Neural cell (in vitro differentiated cells): Measurements from ENCODE around the gene ZNF324B. TPM values are rescaled to one million over a fixed set of nuclear protein-coding genes. Genes with fewer than 3 reads are reported as not detected.

ENCODE experiments used
- H2AFZ ChIP-seq: fragments of 200-600, 300-800 bp; sonication (generic), shearing (Covaris generic); 2 replicates; pipeline ENCODE4 v1.6.0; 2014; ENCODE audit warnings: low read depth, mild to moderate bottlenecking, antibody characterized with exemption, low read length, moderate library complexity
- H3F3A ChIP-seq: fragments of 200-600 bp; shearing (Covaris generic); 2 replicates; pipeline ENCODE4 v1.6.1; 2016; ENCODE audit warnings: mild to moderate bottlenecking, moderate library complexity, mixed read lengths, antibody characterized with exemption, low read length; ENCODE audit not compliant: insufficient read depth, poor library complexity, severe bottlenecking
- H3K27ac ChIP-seq: fragments of 200-600, 300-800 bp; sonication (generic), shearing (Covaris generic); 2 replicates; pipeline ENCODE4 v1.5.1; 2014; ENCODE audit warnings: mild to moderate bottlenecking, low read length, moderate library complexity
- H3K27me3 ChIP-seq: fragments of 300-800, 200-600 bp; sonication (generic), shearing (Covaris generic); 2 replicates; pipeline ENCODE4 v1.6.0; 2014; ENCODE audit warnings: mild to moderate bottlenecking, low read depth, low read length, moderate library complexity; ENCODE audit not compliant: insufficient read depth
- H3K36me3 ChIP-seq: fragments of 300-800, 200-600 bp; sonication (generic), shearing (Covaris generic); 2 replicates; pipeline ENCODE4 v1.5.1; 2014; ENCODE audit warnings: mild to moderate bottlenecking, antibody characterized with exemption, low read length, moderate library complexity; ENCODE audit not compliant: insufficient read depth
- H3K4me2 ChIP-seq: fragments of 300-800, 200-600 bp; sonication (generic), shearing (Covaris generic); 2 replicates; pipeline ENCODE4 v1.6.0; 2014; ENCODE audit warnings: mild to moderate bottlenecking, low read length
- H3K4me3 ChIP-seq: fragments of 300-800, 200-600 bp; sonication (generic), shearing (Covaris generic); 2 replicates; pipeline ENCODE4 v1.5.1; 2014; ENCODE audit warnings: mild to moderate bottlenecking, low read length, moderate library complexity
- H3K79me2 ChIP-seq: fragments of 200-600 bp; shearing (Covaris generic); replicated peaks from 2 replicates; pipeline ENCODE4 v1.6.0; 2014; ENCODE audit warnings: mild to moderate bottlenecking, low read length, moderate library complexity; ENCODE audit not compliant: insufficient read depth
- H3K9ac ChIP-seq: fragments of 300-800, 200-600 bp; sonication (generic), shearing (Covaris generic); 2 replicates; pipeline ENCODE4 v1.6.1; 2016; ENCODE audit warnings: mild to moderate bottlenecking, low read length, mixed read lengths
- H3K9me2 ChIP-seq: fragments of 200-600 bp; shearing (Covaris generic); 2 replicates; pipeline ENCODE4 v1.6.1; 2016; ENCODE audit warnings: mild to moderate bottlenecking, low read length, mixed read lengths; ENCODE audit not compliant: insufficient read depth
- H3K9me3 ChIP-seq: fragments of 200-600, 300-800 bp; sonication (generic), shearing (Covaris generic); 2 replicates; pipeline ENCODE4 v1.6.1; 2016; ENCODE audit warnings: mild to moderate bottlenecking, mixed run types, low read length, moderate library complexity, mixed read lengths
- H4K20me1 ChIP-seq: fragments of 200-600 bp; shearing (Covaris generic); 2 replicates; pipeline ENCODE4 v1.6.1; 2016; ENCODE audit warnings: mild to moderate bottlenecking, mixed run types; ENCODE audit not compliant: insufficient read depth
- EP300 ChIP-seq: fragments of 450-650 bp; conservative IDR thresholded peaks from 2 replicates; pipeline ENCODE4 v1.6.1; 2014; ENCODE audit warnings: antibody characterized with exemption, mild to moderate bottlenecking, moderate library complexity; ENCODE audit not compliant: poor library complexity, severe bottlenecking
- EZH2 ChIP-seq: fragments of 200-600, 300-800 bp; shearing (Covaris generic), sonication (generic); IDR thresholded peaks from 2 replicates; pipeline ENCODE4 v1.6.1; 2014; ENCODE audit warnings: antibody characterized with exemption, low read length, borderline replicate concordance, mild to moderate bottlenecking; ENCODE audit not compliant: insufficient read depth, poor library complexity, severe bottlenecking
- MXI1 ChIP-seq: fragments of 450-650 bp; conservative IDR thresholded peaks from 2 replicates; pipeline ENCODE4 v1.6.1; 2014; ENCODE audit warnings: antibody characterized with exemption, mild to moderate bottlenecking; ENCODE audit not compliant: poor library complexity, severe bottlenecking
- POLR2AphosphoS5 ChIP-seq: IDR thresholded peaks from 2 replicates; pipeline ENCODE4 v1.6.1; 2012
- RAD21 ChIP-seq: fragments of 450-650 bp; conservative IDR thresholded peaks from 2 replicates; pipeline ENCODE4 v1.6.1; 2014; ENCODE audit warnings: antibody characterized with exemption, mild to moderate bottlenecking, moderate library complexity
- SMC3 ChIP-seq: fragments of 450-650 bp; conservative IDR thresholded peaks from 2 replicates; pipeline ENCODE4 v1.6.1; 2014; ENCODE audit warnings: antibody characterized with exemption, mild to moderate bottlenecking, moderate library complexity; ENCODE audit not compliant: poor library complexity
- TAF1 ChIP-seq: IDR thresholded peaks from 2 replicates; pipeline ENCODE4 v1.6.1; 2012; ENCODE audit warnings: low read depth
- polyA plus RNA-seq: library from polyadenylated mRNA; depleted of rRNA; stranded (reverse); fragments of >200 nt; gene quantifications from 2 replicates; pipeline ENCODE4 v1.2.3, GENCODE V29; 2014
- TF ChIP-seq, protein P1 (sequence below): IDR thresholded peaks from 2 replicates; pipeline ENCODE4 v1.6.1; 2012; ENCODE audit warnings: borderline replicate concordance
- TF ChIP-seq, protein P2 (sequence below): fragments of 450-650 bp; IDR thresholded peaks from 2 replicates; pipeline ENCODE4 v1.5.1; 2014; ENCODE audit warnings: antibody characterized with exemption, mild to moderate bottlenecking, moderate library complexity; ENCODE audit not compliant: poor library complexity, severe bottlenecking

The ZNF324B gene
- polyA plus RNA-seq, 1 donor from 2014 or later: 10.4 TPM

DNA sequence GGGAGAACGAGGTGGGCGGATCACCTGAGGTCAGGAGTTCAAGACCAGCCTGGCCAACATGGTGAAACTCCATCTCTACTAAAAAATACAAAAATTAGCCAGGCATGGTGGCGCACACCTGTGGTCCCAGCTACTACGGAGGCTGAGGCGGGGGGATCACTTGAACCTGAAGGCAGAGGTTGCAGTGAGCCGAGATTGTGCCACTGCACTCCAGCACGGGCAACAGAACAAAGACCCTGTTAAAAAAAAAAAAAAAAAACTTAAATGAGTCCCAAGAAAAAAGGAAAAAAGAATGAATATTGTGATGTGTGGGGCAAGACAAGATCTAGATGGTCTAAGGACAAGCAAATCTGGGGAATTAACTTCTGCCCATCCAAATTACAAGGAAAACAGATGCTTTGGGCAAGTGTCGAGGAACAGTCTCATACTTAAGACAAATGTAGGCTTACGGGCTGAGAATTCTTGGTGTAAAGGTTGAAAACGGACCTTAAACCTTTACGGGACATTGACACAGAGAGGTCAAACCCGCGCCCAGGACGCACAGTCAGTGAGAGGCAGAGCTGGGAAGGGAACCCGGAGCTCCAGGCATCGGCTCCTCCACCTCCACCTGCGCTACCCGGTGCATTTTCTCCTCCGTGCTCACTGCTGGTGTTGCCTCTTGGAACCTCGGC is 14.8 kb downstream of the ZNF324B start:
- H4K20me1 ChIP-seq: no peaks in the 10 kb centered on the region
- H3K27me3 ChIP-seq: no peaks in the 10 kb centered on the region
- H3K79me2 ChIP-seq: peaks cover 10% of the 10 kb centered on the region
- H3K9me2 ChIP-seq: no peaks in the 10 kb centered on the region
- H3K9ac ChIP-seq: peak overlapping the region; percentile 76
- TF ChIP-seq EZH2 (no peak), RAD21 (no peak), TAF1 (no peak), POLR2AphosphoS5 (no peak), EP300 (no peak), MXI1 (no peak), SMC3 (no peak)
- TF ChIP-seq, protein P1, sequence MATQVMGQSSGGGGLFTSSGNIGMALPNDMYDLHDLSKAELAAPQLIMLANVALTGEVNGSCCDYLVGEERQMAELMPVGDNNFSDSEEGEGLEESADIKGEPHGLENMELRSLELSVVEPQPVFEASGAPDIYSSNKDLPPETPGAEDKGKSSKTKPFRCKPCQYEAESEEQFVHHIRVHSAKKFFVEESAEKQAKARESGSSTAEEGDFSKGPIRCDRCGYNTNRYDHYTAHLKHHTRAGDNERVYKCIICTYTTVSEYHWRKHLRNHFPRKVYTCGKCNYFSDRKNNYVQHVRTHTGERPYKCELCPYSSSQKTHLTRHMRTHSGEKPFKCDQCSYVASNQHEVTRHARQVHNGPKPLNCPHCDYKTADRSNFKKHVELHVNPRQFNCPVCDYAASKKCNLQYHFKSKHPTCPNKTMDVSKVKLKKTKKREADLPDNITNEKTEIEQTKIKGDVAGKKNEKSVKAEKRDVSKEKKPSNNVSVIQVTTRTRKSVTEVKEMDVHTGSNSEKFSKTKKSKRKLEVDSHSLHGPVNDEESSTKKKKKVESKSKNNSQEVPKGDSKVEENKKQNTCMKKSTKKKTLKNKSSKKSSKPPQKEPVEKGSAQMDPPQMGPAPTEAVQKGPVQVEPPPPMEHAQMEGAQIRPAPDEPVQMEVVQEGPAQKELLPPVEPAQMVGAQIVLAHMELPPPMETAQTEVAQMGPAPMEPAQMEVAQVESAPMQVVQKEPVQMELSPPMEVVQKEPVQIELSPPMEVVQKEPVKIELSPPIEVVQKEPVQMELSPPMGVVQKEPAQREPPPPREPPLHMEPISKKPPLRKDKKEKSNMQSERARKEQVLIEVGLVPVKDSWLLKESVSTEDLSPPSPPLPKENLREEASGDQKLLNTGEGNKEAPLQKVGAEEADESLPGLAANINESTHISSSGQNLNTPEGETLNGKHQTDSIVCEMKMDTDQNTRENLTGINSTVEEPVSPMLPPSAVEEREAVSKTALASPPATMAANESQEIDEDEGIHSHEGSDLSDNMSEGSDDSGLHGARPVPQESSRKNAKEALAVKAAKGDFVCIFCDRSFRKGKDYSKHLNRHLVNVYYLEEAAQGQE: no peak
- TF ChIP-seq, protein P2, sequence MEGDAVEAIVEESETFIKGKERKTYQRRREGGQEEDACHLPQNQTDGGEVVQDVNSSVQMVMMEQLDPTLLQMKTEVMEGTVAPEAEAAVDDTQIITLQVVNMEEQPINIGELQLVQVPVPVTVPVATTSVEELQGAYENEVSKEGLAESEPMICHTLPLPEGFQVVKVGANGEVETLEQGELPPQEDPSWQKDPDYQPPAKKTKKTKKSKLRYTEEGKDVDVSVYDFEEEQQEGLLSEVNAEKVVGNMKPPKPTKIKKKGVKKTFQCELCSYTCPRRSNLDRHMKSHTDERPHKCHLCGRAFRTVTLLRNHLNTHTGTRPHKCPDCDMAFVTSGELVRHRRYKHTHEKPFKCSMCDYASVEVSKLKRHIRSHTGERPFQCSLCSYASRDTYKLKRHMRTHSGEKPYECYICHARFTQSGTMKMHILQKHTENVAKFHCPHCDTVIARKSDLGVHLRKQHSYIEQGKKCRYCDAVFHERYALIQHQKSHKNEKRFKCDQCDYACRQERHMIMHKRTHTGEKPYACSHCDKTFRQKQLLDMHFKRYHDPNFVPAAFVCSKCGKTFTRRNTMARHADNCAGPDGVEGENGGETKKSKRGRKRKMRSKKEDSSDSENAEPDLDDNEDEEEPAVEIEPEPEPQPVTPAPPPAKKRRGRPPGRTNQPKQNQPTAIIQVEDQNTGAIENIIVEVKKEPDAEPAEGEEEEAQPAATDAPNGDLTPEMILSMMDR: no peak
- H3K4me3 ChIP-seq: peak overlapping the region; percentile 97
- H3K9me3 ChIP-seq: no peaks in the 10 kb centered on the region
- no peaks in the 10 kb centered on the region for H3F3A ChIP-seq
- H3K36me3 ChIP-seq: no peaks in the 10 kb centered on the region
- peak overlapping the region; percentile 3 for H3K4me2 ChIP-seq
- H2AFZ ChIP-seq: peak overlapping the region; percentile 82
- H3K27ac ChIP-seq: peak overlapping the region; percentile 27

GRCh38 chr19:58466760-58467589 is 15.6 kb downstream of the ZNF324B start, which contains the start of gene ZNF324:
Gene ZNF324, plus strand, starts transcription at chr19:58467080. Its CDS starts 2,106 bp downstream, at chr19:58469186.
- Histone ChIP-seq H2AFZ (peak within 1 kb of the TSS; percentile 82), H3K9me2 (no peaks in the 10 kb centered on the region), H3K9ac (peak within 1 kb of the TSS; percentile 76), H3F3A (no peaks in the 10 kb centered on the region), H3K4me2 (peak within 1 kb of the TSS; percentile 51), H3K27ac (peak within 1 kb of the TSS; percentile 69), H3K79me2 (peaks cover 10% of the 10 kb centered on the region), H3K4me3 (peak within 1 kb of the TSS; percentile 97), H3K36me3 (no peaks in the 10 kb centered on the region), H3K9me3 (no peaks in the 10 kb centered on the region), H3K27me3 (no peaks in the 10 kb centered on the region), H4K20me1 (no peaks in the 10 kb centered on the region)
- TF ChIP-seq, protein P1: no peak
- TF ChIP-seq EZH2 (no peak), SMC3 (peak; percentile 32), MXI1 (peak; percentile 95), POLR2AphosphoS5 (peak; percentile 82), TAF1 (peak; percentile 44), EP300 (peak; percentile 42), RAD21 (peak; percentile 33)
- TF ChIP-seq, protein P2: peak; percentile 33
